Activated CD4-positive, alpha-beta T cell treated with anti-CD3 and anti-CD28 coated beads, Interleukin-2, amount 50 U/mL, for 4 hours (primary cell): ENCODE measurements around the gene ARIH1.
"Not testable (repeated sequence)": the region's sequence is repeated elsewhere in the genome, so short reads cannot be mapped to it uniquely, and the experiment has no call there.

Experiments used
- DNase-seq, 2 experiments: peaks; one replicate each; pipeline ENCODE4 v3.0.0-alpha.2; 2020

ARIH1 gene

GRCh38 chr15:72545156-72545555, 71.0 kb downstream of the ARIH1 start:
- no peak for DNase-seq

- peak; percentile 18 to 27 for DNase-seq
Observed at GRCh38 chr15:72554471-72555425, 80.6 kb downstream of the ARIH1 start.

- DNase-seq, result no peak
Observed at GRCh38 chr15:72559781-72560180, 85.7 kb downstream of the ARIH1 start.

GRCh38 chr15:72560458-72560857, 86.3 kb downstream of the ARIH1 start:
- no peak for DNase-seq

- no peak for DNase-seq
Observed at GRCh38 chr15:72562386-72562785, 88.3 kb downstream of the ARIH1 start.

GRCh38 chr15:72562878-72563277, 88.7 kb downstream of the ARIH1 start:
- DNase-seq, result no peak

- no peak for DNase-seq
Observed at GRCh38 chr15:72564091-72564490, 90.0 kb downstream of the ARIH1 start.

GRCh38 chr15:72566973-72567372, 92.8 kb downstream of the ARIH1 start:
- no peak for DNase-seq

- DNase-seq, result no peak
Observed at GRCh38 chr15:72570059-72570458, 95.9 kb downstream of the ARIH1 start.

- no peak for DNase-seq
Observed at GRCh38 chr15:72579814-72580213, 105.7 kb downstream of the ARIH1 start.

GRCh38 chr15:72584006-72584405, 109.9 kb downstream of the ARIH1 start:
- no peak for DNase-seq

- DNase-seq, result no peak
Observed at GRCh38 chr15:72585025-72585424, 110.9 kb downstream of the ARIH1 start.

GRCh38 chr15:72585476-72586058, 111.4 kb downstream of the ARIH1 start:
- DNase-seq, result no peak

GRCh38 chr15:72588096-72588495, 114.0 kb downstream of the ARIH1 start:
- no peak for DNase-seq

- DNase-seq, result no peak
Observed at GRCh38 chr15:72590427-72590826, 116.3 kb downstream of the ARIH1 start.

GRCh38 chr15:72591361-72591760, 117.2 kb downstream of the ARIH1 start:
- no peak for DNase-seq

GRCh38 chr15:72592097-72592496, 118.0 kb downstream of the ARIH1 start:
- no peak for DNase-seq

- no peak for DNase-seq
Observed at GRCh38 chr15:72592676-72593075, 118.5 kb downstream of the ARIH1 start.

GRCh38 chr15:72593838-72594237, 119.7 kb downstream of the ARIH1 start:
- no peak for DNase-seq

GRCh38 chr15:72599855-72600464, 125.8 kb downstream of the ARIH1 start:
- DNase-seq, result no peak

- no peak for DNase-seq
Observed at GRCh38 chr15:72604794-72605193, 130.7 kb downstream of the ARIH1 start.

- DNase-seq, result not testable (repeated sequence)
Observed at GRCh38 chr15:72608084-72608483, 134.0 kb downstream of the ARIH1 start.

GRCh38 chr15:72609862-72610261, 135.7 kb downstream of the ARIH1 start:
- DNase-seq, result no peak

GRCh38 chr15:72612324-72612723, 138.2 kb downstream of the ARIH1 start:
- not testable (repeated sequence) for DNase-seq
